GM18867 (cell line): ENCODE measurements around the gene DPH5.
"Not testable (repeated sequence)": the region's sequence is repeated elsewhere in the genome, so short reads cannot be mapped to it uniquely, and the experiment has no call there.

Experiments
- ATAC-seq: cut with Tn5 transposase; IDR thresholded peaks from one replicate; pipeline ENCODE4 v1.9.1; 2021; ENCODE audit warnings: mild to moderate bottlenecking, moderate library complexity; ENCODE audit not compliant: unreplicated experiment

DPH5 gene

GRCh38 chr1:100946064-100946463 is 79.5 kb downstream of the DPH5 start:
- not testable (repeated sequence) for ATAC-seq

GRCh38 chr1:100943533-100943932 is 82.1 kb downstream of the DPH5 start:
- no peak for ATAC-seq

- ATAC-seq = no peak
These were observed 83.1 kb downstream of the DPH5 start for GRCh38 chr1:100942304-100943046.

- no peak for ATAC-seq
These were observed 83.9 kb downstream of the DPH5 start for GRCh38 chr1:100941580-100942216.

GRCh38 chr1:100941098-100941527 is 84.5 kb downstream of the DPH5 start:
- no peak for ATAC-seq
